Stimulated activated CD4-positive, alpha-beta T cell treated with anti-CD3 and anti-CD28 coated beads, Interleukin-2, amount 100 ng/mL, for 4 hours (primary cell): ENCODE measurements around the gene STXBP1.

Source experiments
- DNase-seq: peaks from one replicate; pipeline ENCODE4 v3.0.0-alpha.2; 2020; ENCODE audit warnings: low read depth

Gene STXBP1

GRCh38 chr9:127714951-127715469, 102.9 kb downstream of the STXBP1 start:
- DNase-seq = no peak

DNA sequence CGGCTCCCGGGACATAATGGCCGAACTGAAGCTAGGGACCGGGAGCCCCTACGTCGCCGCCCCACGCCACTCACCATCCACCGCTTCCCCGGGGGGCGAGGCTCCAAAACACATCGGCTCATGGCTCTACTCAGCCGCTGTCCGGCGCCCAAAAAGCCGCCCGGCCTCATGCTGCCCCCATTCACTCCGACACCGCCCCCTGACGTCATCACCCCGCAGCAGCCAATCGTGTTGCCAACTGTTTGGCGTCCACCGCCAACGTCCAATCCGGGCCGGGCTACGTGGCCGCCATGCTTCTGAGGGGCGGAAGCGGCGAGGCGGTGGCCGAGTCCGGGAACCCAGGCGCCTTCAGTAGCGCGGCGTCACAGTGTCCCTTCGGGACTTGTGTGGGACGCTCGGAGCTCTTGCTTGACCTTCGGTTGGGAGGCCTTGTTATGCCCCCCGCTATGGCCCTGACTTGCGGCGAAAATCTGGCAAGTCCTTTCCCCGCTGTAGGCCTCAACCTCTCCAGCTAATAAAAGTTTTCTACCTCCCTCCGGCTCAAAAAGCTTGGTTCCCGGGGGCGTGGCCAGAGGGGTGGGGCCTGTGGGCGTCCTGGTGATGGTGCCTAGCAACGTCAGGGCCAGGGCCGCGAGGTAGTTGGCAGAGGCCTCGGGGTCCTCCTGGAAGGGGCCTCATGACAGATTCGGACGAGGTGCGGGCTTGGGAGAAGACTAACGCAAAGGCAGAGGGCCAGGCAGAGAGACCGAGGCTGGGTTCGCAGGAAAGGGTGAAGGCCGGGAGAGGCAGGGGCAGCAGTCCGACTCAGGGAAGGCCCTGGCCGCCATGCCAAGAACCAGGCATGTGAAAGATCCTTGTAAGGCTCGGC, 103.6 kb downstream of the STXBP1 start, which contains the start of the genes PTRH1 and TTC16:
PTRH1 (minus strand) TSS at position 194 of the 868 bp plus-strand sequence; CDS start at position 170, 24 bp downstream.
TTC16 (plus strand) TSS at position 610 of the 868 bp plus-strand sequence; CDS start at position 677, 67 bp downstream.
- peak; percentile 94 for DNase-seq

DNA sequence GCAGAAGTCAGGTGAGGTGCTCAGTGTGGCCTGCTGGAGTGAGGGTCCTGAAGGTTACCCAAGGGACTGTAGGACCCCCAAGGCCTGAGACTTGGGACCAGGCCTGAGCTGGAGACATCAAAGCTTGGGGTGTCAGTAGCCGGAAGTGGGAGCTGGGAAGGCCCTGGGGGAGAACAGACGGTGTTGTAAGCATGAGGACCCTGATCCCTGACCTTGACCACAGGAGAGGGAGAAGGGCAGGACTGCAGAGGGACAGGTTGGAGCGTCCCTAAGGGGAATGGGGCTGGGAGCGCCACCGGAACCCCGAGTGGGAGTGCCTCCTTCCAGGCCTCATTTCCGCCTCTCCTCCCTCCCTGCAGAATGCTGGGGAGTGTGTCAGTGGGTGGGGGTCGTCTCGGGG, 104.3 kb downstream of the STXBP1 start:
- DNase-seq = no peak

DNA sequence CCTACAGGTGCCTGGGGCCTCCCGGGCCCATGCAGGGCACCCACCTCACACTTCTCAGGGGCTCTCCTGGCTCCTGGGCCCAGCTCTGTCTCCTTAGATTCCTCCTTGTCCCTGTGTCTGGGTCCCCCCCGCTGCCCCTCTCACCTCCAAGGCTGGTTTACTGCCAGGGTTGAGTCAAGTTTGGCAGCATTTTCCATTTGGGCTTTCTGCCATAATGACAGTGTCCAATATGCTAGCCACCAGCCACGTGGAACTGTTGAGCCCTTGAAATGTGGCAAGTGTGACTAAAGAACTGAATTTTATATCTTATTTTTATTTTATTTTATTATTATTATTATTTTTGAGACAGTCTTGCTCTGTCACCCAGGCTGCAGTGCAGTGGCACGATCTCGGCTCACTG, 105.7 kb downstream of the STXBP1 start:
- DNase-seq = no peak

GRCh38 chr9:127720031-127720864, 108.2 kb downstream of the STXBP1 start:
- DNase-seq = no peak

GRCh38 chr9:127720865-127721227, 108.8 kb downstream of the STXBP1 start:
- no peak for DNase-seq

DNA sequence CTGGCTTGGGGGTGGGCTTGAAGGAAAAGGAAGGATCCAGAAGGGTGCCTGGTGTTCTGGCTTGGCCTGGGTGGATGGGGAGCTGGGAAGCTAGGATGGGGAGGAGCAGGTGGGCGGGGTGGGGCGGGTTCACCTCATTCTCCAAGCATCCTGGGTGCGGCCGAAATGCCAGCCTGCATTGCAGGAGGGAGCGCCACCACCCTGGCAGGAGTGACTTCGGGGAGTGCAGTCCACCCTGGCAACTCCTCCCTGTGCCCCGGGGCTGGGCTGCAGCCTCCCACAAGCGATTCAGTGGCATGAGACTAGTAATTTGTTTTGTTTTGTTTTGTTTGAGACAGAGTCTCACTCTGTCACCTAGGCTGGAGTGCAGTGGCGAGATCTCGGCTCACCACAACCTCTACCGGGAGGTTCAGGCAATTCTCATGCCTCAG, 109.3 kb downstream of the STXBP1 start:
- no peak for DNase-seq

GRCh38 chr9:127722055-127722745, 110.1 kb downstream of the STXBP1 start:
- no peak for DNase-seq

GRCh38 chr9:127723013-127723412, 110.9 kb downstream of the STXBP1 start:
- DNase-seq = no peak

- no peak for DNase-seq
Observed at GRCh38 chr9:127723444-127723843, 111.4 kb downstream of the STXBP1 start.

GRCh38 chr9:127724012-127724411, 111.9 kb downstream of the STXBP1 start:
- DNase-seq = no peak

DNA sequence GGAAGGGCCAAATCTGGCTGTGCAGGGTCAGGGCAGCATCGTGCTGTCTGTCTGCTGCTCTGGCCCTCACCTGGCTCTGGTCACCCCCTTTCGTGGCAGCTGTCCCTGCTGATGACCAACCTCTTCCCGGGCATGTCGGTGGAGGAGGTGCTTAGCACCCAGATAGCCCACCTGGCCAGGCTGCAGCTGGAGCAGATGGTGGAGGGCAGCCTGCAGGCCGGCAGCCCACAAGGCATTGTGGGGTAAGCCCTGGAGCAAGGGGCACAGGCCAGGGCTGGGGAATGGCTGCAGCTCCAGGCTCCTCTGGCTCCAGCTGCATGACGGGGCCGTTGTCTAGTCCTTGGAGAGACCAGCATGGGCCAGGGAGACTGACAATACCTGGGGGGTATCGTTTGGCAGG, 114.8 kb downstream of the STXBP1 start:
- no peak for DNase-seq

- no peak for DNase-seq
Observed at GRCh38 chr9:127728808-127729207, 116.7 kb downstream of the STXBP1 start.

DNA sequence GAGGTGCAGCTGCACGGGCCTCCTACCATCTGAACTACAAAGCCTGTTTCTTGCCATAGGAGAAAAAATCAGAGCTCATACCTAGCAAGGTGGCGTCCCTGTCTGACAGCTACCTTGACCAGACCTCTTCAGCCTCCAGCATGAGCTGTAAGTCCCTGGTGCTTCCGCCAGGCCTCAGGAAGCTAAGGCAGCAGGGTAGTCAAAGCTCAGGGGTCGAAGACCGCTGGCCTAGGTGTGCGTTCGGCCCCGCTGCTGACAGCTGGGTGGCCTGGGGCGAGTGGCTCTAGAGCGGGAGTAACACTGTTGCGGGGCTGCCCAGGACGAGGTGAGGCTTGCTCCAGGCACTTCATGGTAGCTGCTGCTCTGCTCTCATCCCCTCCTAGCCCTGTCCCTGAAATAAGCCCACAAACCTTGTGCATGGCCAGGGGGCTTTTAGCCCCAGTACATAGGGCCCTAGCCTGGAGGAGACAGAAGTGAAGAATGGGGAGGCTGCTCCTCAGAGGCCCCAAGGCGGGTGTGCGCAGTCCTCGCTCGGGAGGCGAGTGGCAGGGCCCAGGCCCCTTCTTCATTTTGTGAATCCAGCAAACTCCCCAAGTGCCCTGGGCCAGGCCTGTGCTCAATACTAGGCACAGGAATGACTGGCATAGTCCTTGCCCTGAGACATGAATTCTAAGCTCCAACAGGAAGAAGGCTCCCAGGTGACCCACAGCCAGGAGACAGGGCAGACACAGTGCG, 117.6 kb downstream of the STXBP1 start:
- DNase-seq = no peak

DNA sequence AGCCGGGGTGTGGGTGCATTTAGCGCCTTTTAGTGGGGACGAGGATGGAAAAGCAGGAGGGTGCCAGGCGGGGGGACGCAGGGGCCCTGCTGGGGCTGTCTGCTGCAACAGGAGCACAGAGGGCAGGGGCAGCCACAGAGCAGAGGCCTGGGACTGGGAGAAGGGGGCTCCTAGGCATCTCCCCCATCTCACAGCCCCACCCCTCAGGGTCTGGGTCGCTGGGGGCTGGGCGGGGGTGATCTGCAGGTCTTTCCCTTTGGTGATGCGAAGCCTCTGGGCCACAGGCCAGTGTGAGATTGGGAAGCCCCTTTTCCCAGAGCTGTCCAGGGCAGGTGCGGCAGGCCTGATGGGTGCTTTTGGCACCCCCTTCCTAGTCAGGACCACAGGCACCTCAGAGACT, 118.2 kb downstream of the STXBP1 start:
- no peak for DNase-seq

DNA sequence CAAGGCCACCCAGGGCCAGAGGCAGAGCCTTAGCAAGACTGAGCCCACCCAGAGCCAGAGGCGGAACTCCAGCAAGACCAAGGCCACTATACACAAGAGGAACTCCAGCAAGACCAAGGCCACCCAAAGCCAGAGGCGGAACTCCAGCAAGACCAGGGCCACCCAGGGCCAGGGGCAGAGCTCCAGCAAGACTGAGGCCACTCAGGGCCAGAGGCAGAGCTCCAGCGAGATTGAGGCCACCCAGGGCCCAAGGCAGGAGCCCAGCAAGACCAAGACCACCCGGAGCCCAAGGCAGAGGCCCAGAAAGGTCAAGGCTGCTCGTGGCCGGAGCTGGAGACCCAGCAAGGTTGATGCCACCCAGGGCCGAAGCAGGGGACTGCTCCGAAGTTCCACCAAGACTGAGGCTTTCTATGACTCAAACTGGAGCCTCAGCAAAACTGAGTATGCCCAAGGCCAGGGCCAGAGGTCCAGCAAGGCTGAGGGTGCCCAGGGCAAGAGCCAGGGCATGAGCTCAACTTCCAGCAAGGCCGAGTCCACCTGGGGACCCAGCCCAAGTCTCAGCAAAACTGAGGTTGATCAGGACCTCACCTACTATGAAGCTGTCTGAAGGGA, 118.8 kb downstream of the STXBP1 start:
- no peak for DNase-seq

DNA sequence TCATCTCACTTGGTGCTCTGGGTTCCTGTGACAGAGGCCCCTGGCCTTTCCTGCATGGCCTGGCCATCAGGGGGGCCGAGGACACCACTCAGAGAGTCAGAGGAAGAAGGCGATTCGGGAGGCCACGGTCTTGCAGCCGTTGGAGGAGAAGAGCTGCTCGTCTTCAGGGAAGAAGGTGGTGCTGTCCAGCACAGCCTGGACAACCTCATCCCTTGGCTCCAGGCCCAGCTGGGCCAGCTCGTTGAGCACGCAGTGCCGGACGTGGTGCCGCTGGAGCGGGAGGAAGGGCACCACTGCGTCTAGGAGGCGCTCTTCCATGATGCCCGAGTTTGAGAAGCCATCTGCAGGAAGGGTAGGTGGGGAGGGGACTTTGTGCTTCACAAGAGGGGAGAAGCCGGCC, 119.9 kb downstream of the STXBP1 start:
- no peak for DNase-seq

DNA sequence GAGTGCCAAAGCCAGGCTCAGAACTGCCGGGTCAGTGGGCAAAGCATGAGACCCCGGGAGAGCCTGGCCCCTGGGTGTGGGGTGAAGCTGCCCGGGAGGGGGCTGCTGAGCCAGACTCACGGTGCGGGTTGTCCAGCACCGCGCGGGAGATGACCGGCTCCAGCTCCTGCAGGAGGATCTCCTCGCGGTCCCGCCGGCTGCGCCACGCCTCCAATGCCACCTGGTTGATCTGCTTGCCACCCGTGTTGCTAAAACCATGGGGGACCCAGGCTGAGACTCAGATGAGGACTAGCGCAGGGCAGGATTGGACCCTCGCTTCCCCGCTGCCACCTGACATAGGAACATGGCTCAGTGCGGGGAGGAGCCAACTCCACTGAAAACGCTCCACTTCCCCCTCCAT, 120.4 kb downstream of the STXBP1 start:
- no peak for DNase-seq

GRCh38 chr9:127733614-127734013, 121.5 kb downstream of the STXBP1 start:
- DNase-seq = no peak

- no peak for DNase-seq
Observed at GRCh38 chr9:127734247-127734746, 122.2 kb downstream of the STXBP1 start.
